IPS-NIHi11 (cell line): ENCODE data around the gene FRMD4A.

ENCODE experiments used
- DNase-seq: peaks from one replicate; pipeline ENCODE4 v3.0.0; 2012; ENCODE audit warnings: mixed read lengths, low spot score

Gene FRMD4A

DNA sequence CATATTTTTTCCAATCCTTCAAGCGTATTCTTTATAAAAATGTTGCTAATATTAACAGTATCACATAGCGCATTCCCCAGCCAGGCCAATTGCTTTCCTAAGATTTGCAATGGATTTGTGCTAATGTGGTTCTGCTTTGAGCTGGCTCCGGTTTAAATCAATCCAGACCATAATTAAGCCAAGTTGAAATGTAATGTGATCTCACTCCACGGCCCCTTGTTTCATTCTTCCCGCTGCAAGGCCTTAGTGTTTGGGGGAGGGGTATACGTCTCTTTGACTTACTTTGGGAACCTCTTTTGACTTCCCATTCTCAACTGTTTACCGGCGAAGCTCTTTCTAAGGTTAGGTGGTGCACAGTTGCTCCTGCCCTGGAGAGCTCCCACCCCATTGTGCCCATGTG is 657.6 kb downstream of the FRMD4A start:
- peak; percentile 61 for DNase-seq

DNA sequence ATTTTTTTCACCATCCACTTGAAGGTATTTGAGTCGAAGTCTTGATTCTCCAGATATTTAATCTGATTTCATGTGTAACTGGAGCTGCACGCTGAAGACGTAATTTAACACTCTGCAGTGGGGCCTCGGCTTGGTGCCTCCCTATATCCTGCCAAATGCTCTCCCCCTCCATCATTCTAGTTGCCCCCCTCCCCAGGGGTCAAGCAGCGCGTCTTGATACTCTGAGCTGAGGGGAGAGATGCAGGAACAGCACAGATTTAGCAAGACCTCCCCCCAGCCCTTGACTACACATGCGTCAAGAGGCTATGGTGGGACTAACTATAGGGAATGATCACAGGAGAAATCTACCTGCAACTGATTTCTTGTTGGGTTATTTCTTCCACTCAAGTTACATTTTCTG is 658.2 kb downstream of the FRMD4A start:
- DNase-seq, result peak; percentile 74

DNA sequence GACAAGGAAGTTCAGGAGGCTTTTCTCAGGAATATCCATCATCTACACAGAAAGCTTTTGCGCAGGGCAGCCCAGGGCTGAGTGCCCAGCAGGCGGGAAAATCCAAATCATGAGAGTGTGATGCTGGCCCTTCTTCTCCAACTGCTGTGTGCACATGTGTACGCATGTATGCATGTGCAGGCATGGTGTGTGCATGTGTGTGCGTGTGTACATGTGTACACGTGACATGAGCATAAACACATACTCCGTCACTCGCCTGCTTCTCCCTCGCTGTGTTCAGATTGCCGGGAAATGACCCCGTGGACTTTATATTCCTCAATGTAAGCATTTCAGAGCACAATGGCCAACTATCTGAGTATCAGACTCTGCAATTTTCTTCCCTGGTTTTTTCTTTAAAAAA is 658.8 kb downstream of the FRMD4A start:
- no peak for DNase-seq

DNA sequence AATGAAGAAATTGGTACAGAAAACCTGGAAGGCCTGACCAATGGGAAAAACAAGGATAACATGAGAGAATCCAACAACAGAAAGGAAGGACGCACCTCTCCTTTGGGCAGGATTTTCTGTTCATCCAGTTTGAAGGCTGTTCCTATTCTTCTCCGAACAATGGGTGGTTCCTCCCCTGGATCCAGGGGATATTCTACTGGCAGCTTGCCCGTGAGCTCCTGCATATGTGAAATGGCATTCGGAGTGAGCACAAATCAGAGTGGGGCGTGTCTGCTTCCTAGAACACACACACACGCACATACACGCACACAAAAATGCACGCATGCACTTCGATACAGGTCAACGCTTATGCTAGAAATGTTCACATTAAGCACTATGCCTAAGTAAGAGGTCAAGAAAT is 660.4 kb downstream of the FRMD4A start:
- no peak for DNase-seq

DNA sequence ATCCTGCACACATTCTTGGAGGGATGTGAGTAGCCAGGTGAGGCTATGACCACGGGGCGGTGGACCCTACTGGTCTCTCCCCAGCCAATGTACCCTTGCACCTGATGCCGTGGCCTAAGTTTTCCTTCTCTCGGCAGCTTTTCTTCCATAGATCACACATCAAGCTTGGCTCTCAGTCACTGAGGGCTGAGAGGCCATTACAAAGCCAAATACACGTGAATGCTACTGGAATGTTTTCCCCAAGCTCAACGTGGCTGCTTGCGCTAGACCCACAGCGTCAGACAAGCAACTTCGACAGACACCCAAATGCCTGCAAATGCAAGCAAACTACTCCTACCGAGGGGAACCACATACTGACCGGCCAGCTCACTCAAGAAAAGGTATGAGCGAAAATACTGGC is 660.8 kb downstream of the FRMD4A start:
- DNase-seq, result no peak

DNA sequence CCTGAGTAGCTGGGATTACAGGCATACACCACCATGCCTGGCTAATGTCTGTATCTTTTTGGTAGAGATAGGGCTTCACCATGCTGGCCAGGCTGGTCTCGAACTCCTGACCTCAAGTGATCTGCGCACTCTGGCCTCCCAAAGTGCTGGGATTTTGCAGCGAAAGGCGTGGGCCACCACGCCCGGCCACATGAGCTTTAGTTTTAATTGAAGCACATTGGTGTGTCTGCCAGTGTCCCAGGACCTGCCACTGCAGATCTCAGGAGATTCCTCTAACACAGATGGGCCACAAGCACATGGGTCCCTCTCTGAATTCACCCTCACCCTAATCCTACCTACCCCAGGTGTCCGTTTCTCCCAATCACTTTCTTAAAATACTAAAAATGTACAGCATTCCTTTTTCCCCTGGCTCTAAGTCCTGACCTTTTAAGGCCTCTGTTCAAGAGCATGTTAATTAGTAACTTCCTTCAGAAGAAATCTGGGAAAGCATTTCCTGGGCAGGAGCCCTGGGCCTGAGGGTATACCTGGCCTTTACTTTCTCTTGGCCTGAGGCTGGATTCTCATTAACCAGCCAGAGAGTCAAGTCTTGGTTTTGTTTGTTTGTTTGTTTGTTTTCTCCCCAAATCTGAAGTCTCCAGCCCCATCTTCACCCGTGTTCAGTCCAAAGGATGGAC is 661.4 kb downstream of the FRMD4A start:
- no peak for DNase-seq

DNA sequence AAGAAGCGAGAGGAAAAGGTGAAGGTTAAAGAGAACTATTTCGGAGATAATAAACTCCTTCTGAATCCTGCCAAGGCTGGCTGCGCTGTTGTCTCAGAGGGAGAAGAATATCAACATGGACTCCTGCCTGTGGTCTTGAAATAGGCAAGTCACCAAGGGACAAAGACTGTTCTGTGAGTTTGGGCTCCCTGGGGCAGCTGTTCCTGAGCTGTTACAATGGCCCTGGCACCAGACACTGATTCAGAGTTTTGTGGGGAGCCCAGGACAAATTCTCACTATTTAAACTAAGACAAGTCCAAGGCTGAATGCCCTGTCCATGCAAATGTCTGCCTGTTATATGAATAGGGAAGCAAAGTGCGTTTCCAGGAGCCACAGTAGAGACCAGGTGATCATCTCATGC is 662.6 kb downstream of the FRMD4A start:
- no peak for DNase-seq

DNA sequence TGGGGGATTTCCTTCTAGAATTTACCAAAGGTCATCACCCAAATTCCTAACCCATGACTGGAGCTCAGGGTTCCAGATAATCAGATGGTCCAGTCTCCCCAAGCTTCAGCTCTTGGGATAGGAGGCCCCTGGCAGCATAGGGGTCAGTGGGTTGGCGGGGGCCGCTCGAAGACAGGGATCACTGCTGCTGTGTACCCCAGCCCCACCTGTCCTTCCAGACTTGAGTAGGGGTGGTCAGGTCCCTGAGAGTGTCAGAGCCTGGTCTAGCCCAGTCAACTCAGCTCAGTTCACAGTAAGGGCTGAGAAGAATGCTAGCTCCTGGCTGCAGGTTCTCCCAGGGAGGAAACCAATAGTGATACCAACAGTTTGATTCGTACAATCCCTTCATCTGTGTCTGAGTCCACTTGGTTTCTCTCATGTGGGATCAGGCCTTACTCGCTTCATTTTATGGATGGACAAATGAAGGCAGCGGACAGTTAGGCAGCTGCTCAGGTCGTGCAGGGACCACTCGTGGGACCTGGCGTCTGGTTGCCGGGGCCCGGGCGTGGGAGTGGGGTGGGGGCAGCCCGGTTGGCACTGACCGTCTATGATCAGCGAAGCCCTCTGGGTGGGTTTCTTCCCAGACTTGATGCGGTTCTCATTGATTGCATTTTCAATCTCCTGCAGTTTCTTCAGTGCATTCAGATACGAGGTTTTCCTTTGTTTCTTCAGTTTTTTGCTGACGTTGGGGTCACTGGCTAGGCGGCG is 665.0 kb downstream of the FRMD4A start:
- DNase-seq, result no peak

DNA sequence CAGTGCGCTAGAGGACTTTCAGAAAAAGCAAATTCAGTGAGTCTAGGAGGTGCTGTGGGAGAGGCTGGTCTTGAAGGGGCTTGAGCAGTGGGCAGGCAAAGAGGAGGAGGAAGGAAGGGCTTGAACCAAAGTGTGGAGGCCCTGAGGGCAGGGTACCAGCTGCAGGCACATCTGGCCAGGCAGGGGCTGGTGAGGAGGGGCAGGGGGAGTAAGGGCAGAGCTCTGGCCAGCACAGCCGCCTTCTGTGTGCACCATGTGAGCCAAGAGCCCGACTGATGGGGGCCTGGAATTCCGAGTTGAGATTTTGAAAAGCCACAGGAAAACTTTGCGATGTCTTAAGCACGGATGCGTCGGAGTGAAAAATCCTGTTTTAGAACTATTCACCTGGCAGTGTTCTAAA is 669.5 kb downstream of the FRMD4A start:
- no peak for DNase-seq

DNA sequence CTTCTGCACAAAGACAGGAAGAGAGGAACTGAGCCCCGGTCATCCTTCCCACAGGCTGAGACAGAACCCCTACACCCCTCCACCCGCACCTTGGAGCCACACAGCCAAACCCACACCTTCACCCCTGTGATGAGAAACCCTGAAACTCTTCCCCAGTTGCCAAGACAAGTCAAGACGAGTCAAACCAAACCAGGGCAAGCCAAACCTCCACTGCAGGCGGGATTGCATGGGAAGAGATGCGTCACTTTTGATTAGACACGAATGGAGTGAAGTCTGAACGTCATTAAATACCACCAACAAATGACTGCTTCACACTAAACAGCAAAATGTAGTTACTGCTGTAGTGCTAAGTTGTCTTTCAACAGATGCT is 670.2 kb downstream of the FRMD4A start:
- no peak for DNase-seq

DNA sequence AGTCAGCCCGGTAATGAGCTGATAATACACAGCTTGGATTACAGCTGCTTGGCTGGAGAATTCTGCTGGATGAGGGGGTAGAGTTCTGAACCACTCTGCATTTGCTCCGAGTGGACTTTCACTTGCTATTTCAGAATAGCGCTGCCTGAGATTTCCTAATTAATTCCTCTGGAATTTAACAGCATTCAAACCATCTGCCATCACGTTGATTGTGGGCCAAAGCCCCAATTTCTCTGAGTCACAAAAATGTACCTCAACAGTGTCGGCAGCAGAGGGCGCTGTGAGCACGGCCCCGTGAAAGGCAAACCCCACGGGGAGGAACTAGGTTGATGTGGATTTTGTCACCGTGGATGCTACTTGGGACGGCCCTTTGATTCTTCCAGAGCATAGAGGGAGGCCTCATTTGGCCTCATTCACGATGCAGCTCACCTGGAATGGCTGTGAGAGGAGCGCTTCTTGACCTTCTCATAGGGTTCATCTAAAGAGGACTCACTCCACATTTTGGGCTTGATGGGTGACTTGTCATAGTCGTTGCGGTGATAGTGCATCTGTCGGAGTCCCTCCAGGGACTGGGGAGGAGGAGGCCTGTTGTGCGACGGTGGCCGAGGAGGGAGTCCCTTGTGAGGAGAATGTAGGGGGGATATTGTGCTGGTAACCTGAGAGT is 670.7 kb downstream of the FRMD4A start:
- DNase-seq, result peak; percentile 76

DNA sequence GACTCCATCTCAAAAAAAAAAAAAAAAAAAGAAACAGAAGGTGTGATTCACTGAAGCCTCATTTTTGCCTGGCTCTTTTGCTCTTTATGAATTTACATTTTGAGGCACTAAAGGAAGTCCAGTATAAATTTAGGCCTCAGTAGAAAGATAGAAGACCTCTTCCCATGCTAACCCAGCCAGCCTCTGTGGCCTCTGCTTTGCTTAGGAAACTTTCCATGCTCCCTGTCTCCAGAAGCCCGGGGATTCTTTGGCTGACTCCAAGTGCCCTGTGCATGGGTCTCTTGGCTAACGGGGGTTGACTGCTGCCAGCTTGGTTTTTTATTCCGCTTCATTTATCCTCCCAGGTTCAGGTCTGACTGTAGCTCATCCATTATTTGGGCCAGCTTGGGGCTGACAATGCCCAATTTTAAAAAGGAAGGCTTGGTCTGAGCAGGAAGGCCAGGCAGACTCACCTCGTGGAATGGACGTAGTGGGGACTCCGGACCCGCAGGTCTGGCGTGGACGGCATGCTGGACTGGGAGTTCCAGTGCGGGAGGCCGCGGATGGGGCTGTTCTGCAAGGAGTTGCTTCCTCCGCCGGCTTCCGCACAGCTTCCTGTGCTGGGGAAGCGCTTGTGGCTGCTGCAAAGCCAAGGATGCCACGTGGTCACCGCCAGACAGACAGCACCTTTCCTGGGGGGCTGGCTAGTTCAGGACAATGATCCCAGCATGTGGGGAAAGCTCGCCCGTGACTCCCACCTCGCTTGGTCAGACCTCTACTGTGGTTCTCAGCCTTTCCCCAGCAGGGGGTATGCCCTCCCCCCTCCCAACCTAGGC is 671.6 kb downstream of the FRMD4A start:
- no peak for DNase-seq

DNA sequence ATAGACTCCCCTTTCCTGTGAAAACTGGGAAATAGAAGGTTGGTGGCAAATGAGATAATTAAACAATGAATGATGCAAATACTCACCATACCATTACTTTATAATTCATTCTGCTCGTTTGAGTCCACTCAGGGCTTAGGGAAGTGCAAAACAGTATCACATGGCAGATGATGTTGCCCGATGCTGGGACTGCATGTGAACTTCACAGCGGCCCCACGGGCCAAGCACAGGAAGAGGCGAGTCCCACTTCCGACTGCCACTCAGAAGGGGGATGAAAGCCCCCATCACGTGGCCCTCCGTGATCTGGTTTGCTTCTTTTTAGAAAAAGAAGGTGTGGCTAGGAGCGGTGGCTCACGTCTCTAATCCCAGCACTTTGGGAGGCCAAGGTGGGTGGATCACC is 672.5 kb downstream of the FRMD4A start:
- no peak for DNase-seq

DNA sequence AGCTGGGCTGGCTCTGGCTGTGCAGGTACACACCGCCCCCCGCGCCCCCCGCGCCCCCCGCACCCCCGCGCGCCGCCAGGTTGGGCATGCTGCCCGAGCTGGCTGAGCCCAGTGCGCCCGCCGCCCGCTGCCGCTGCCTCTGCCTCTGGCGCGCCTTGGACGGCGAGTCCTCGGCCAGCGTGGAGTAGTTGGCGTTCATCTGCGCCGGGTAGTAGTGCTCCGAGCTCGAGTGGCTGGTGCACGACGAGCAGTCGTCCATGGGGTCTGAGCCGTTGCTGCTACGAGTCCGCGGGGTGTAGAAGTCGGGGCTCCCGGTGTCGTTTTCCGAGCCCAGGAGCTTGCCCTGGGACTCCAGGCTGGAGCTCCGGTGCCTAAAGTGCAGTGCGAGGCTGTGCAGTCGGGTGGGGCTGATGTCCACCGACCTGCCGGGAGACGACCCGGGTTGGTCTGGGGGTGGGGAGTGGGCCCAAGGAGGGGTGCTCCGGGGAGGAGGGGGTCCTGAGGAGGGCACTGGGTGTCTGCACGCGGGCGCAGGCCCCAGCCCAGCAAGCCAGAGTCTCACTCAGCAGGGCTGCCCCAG is 673.5 kb downstream of the FRMD4A start:
- no peak for DNase-seq

DNA sequence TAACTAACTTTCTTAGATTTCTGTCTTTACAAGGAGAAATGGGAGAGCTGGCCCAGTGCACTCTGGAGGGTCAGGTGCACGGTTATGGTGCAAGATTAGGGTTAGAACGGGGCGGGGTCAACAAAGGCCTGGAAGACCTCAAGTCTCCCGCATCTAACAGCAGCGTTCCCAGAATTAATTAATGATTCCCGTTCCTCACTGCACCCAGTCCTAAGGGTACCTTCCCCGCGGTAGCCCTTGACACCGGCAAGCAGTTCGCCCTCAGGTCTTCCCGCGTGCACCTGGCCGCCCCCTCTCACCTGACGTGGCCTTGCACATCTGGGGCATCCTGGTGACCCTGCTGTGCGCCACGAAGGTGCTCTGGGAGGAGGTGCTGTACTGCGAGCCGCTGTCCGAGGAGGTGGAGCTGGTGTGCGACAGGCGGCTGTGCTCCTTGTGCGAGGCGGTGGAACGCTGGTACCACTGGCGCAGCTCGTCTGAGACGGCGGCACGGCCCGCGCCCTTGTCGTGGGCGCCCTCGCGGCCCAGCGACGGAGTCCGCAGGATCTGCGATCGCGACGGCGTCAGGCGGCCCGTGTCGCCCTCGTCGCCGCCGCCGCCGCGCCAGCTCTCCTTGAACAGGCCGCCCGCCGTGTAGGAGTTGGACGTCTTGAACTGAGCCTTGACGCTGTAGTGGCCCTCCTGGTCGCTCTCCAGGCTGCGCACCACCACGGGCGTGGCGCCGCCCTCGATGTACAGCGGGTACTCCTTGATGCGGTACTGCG is 674.2 kb downstream of the FRMD4A start:
- DNase-seq, result no peak

DNA sequence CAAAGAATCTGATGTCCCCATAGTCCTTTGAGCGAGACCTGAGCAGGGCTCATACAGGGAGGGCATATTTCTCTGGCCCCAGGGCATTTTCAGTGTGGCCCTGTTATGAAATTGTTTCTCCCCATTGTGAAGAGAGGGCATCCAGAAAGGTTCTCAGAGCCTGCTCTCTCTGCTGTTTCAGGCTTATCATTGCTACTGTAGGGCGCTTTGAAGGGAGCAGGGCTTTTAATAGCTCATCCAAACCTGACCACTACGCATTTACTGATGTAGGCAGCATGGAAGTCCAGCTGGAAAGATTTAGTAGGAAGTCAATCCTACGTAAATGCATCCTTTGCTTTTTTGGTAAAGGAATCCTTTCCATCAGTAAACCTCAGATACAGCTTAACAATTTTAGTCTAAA is 675.9 kb downstream of the FRMD4A start:
- DNase-seq, result no peak

DNA sequence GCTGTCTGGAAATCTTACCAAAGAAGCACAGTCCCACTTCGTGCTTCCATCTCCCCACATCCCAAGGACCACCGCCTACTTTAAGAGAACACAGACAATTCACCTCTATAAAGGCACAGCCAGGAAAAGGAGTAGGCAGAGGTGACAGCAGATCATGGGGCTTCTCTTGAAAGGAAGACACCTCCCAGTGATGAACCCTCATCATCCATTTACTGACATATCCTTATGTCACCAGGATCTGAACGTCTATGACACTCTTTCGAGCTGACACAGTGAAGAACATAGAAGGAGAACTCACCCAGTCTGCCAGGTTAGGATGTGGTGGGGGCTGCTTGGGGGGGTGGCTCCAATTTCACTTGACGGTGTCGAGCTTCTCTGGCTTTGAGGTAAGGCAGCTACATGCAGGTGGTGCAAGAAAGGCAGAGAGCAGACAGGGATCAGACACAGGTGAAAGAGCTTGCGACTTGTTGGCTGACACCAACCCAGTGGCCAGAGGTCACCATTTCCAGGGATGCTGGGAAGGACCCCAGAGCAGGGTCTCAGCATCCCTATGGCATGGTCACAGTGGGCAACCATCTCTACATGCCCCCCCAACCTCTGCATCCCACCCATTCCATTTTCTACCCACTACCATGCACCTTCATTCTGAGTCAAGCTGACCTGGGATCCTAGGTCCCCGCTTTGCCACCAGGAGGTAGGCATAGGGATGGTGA is 676.5 kb downstream of the FRMD4A start:
- DNase-seq, result no peak

DNA sequence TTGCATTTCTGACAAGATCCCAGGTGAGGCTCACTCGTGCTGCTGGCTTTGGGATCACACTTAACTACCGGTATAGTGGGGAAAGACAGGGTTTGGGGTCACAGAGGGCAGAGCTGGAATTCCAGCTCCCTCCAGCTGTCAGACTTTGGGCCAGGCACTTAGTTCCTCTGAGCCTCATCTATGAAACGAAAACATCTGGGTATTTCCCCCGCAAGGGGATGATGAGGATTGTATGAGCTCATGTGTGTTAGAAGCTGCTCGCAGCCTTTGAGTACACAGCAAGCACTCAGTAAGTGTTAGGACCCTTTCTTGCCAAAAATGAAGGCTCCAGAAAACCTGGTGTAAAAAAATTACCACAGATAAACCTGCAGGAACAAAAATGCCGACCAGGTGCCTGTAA is 677.9 kb downstream of the FRMD4A start:
- no peak for DNase-seq

DNA sequence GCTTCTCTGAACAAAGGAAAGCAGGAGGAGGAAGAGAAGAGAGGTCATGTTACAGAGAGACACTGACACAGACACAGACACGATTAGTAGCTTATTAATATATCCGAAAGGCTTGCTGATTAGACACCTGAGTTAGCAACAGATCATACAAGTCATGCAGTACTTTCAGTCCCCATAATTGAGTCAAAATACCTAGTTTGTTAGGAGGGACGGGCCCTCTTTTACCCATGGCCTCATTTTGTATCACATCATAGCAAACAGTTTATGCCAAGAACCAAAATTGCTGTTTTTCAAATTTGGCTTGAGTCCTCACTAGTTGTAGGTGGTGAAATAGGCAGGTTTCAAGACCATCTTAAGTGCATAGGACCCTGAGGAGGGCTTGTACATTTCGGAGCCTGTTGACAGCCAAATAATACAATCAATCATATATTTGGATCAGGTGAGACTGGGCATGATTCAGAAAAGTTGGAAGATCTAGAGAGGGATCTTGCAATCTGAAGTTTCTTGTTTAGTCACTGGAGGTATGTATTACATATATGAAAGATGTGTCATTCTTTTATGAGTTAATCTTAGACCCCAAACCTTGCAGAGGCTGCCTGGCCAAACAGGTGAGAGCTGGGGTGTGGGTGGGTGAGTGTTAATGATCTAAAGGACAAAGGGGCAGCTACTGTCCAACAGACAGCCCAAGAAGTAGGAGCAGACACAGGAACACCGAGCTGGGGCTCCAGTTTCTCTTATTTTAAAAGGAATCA is 678.6 kb downstream of the FRMD4A start:
- DNase-seq, result no peak

DNA sequence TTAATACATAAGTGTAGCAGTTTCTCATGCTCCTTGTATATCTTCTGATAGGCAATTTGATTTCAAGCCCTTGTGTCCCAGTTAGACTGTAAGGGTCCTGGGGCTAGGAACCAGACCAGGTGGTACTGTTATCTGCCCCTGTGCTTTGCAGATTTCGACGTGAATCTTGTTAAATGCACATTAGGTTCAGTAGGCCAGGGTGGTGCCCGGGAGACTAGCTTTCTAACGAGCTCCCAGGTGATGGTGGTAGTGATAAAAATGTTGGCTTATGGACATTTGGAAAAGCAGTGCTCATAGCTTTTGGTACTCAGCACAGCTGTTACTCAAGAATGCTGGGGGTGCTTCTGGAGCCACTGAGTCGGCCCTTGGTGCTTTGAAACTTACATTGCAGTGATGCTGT is 679.8 kb downstream of the FRMD4A start:
- no peak for DNase-seq
